Stomach (tissue), 9 donors: ENCODE measurements around the gene PPP3CA. TPM values are rescaled to one million over a fixed set of nuclear protein-coding genes. Genes with fewer than 3 reads are reported as not detected.

ENCODE experiments used
- DNase-seq, 2 donors: peaks; one replicate each; pipeline versions ENCODE4 v3.0.0 to v3.0.0-alpha.2; 2013 to 2019
- H3K27ac ChIP-seq, 5 donors: fragments of 200-600 bp in 4 of 5; sonication (generic) in 4 of 5; one replicate each; pipeline ENCODE4 v1.5.1; 2013 to 2019; ENCODE audit warnings: mild to moderate bottlenecking in 1 of 5, moderate library complexity in 1 of 5
- H3K27me3 ChIP-seq, 3 donors: fragments of 200-600 bp; sonication (generic); one replicate each; pipeline ENCODE4 v1.5.1; 2017 to 2019; ENCODE audit warnings: mixed run types in 1 of 3
- H3K36me3 ChIP-seq, 4 donors: fragments of 200-600 bp; sonication (generic); 1 replicate in 3 of 4; 2 replicates in 1 of 4; pipeline ENCODE4 v1.5.1; 2016 to 2019
- H3K4me1 ChIP-seq, 4 donors: fragments of 200-600 bp; sonication (generic); one replicate each; pipeline ENCODE4 v1.5.1; 2016 to 2019
- H3K4me3 ChIP-seq, 4 donors: fragments of 200-600 bp; sonication (generic) in 3 of 4; one replicate each; pipeline ENCODE4 v1.5.1; 2016 to 2019; ENCODE audit warnings: mild to moderate bottlenecking in 1 of 4
- H3K9me3 ChIP-seq, 4 donors: fragments of 200-600 bp; sonication (generic); one replicate each; pipeline ENCODE4 v1.5.1; 2016 to 2019
- CTCF ChIP-seq, 7 experiments: fragments of 450-650 bp in 4 of 7; fragments of 200-600 bp in 3 of 7; sonication (generic) in 3 of 7; IDR thresholded peaks; one replicate each; pipeline ENCODE4 v1.5.1; 2016 to 2019; ENCODE audit warnings: antibody characterized with exemption in 7 of 7, control low read depth in 2 of 7, mild to moderate bottlenecking in 1 of 7
- EP300 ChIP-seq: sonication (generic); formaldehyde crosslinking; IDR thresholded peaks from one replicate; pipeline ENCODE4 v1.6.1; 2017; ENCODE audit warnings: antibody characterized with exemption
- POLR2A ChIP-seq, 4 donors: fragments of 450-650 bp; IDR thresholded peaks; one replicate each; pipeline ENCODE4 v1.6.1; 2016; ENCODE audit warnings: antibody characterized with exemption in 4 of 4, control low read depth in 2 of 4, mild to moderate bottlenecking in 1 of 4, moderate library complexity in 1 of 4
- POLR2AphosphoS5 ChIP-seq, 3 donors: sonication (generic); formaldehyde crosslinking; IDR thresholded peaks; one replicate each; pipeline ENCODE4 v1.6.1; 2016; ENCODE audit warnings: antibody characterized with exemption in 3 of 3
- WGBS, 5 donors: extraction: QIAGEN DNeasy Blood & Tissue Kit in 3 of 5; methylation state at CpG; one replicate each; pipeline versions ENCODE4 v1.1.5 to v1.1.7; 2013 to 2018; 5-methylcytosine and 5-hydroxymethylcytosine counted together
- intact Hi-C: fragments of 100-400 bp; cut with DNase I; formaldehyde crosslinking; loops from one replicate; pipeline ENCODE4 v1.15.1; 2023; ENCODE audit warnings: low total_unique reads
- polyA plus RNA-seq, 3 donors: library from polyadenylated mRNA; stranded (reverse); fragments of 200-250 nt; gene quantifications; one replicate each; pipeline ENCODE4 v1.2.3, GENCODE V29; 2013
- total RNA-seq, 5 donors: library from RNA; depleted of rRNA; stranded (reverse); fragments of >200 nt; gene quantifications; one replicate each; pipeline versions ENCODE4 v1.1.0 to v1.2.3, GENCODE V29; 2014 to 2016
- donor health status: healthy with polysubstance abuse.
- donor health status: Bipolar disorder and iron deficiency.
- donor health status: healthy.

The PPP3CA gene
- total and polyA plus RNA-seq, 8 donors = 8.9 to 62.4 (median 20.6) TPM

- Histone ChIP-seq H3K27ac (no peak overlapping the region), H3K9me3 (no peaks in the 10 kb centered on the region), H3K4me3 (no peak overlapping the region), H3K27me3 (no peaks in the 10 kb centered on the region), H3K4me1 (peaks cover 20 to 72% (median 41%) of the 10 kb centered on the region in 4 donors), H3K36me3 (no peaks in the 10 kb centered on the region)
- intact Hi-C loops = no loop called here
- DNase-seq = no peak
- 22 to 45% (median 30%) methylated on average over 1 of the region's 1 CpG for WGBS, 5 donors
- TF ChIP-seq EP300 = no peak
- no peak for TF ChIP-seq POLR2AphosphoS5 (IDR thresholded peaks at IDR 0.05)
- no peak for TF ChIP-seq CTCF (IDR thresholded peaks at IDR 0.05)
- TF ChIP-seq POLR2A (IDR thresholded peaks at IDR 0.05) = no peak
Measured at GRCh38 chr4:101291198-101291597, 56.1 kb downstream of the PPP3CA start.

- TF ChIP-seq EP300 (no peak), POLR2AphosphoS5 (IDR thresholded peaks at IDR 0.05) (no peak), CTCF (IDR thresholded peaks at IDR 0.05) (no peak), POLR2A (IDR thresholded peaks at IDR 0.05) (no peak)
- no peak overlapping the region for H3K4me3 ChIP-seq
- intact Hi-C loops = no loop called here
- H3K4me1 ChIP-seq = peaks cover 21 to 77% (median 46%) of the 10 kb centered on the region in 4 donors
- H3K36me3 ChIP-seq = no peaks in the 10 kb centered on the region
- no peaks in the 10 kb centered on the region for H3K9me3 ChIP-seq
- H3K27me3 ChIP-seq = no peaks in the 10 kb centered on the region
- DNase-seq = no peak
- no peak overlapping the region for H3K27ac ChIP-seq
- WGBS, 5 donors = 86 to 96% (median 91%) methylated on average over 3 of the region's 3 CpGs
Measured at GRCh38 chr4:101290654-101291053, 56.7 kb downstream of the PPP3CA start.

GRCh38 chr4:101289306-101289705 is 58.0 kb downstream of the PPP3CA start:
- H3K4me3 ChIP-seq = no peak overlapping the region
- TF ChIP-seq CTCF (IDR thresholded peaks at IDR 0.05) (no peak), POLR2A (IDR thresholded peaks at IDR 0.05) (no peak), EP300 (no peak)
- H3K27ac ChIP-seq = no peak overlapping the region
- WGBS, 5 donors = 88 to 97% (median 94%) methylated on average over 2 of the region's 2 CpGs
- no peaks in the 10 kb centered on the region for H3K9me3 ChIP-seq
- DNase-seq = no peak
- H3K36me3 ChIP-seq = no peaks in the 10 kb centered on the region
- H3K27me3 ChIP-seq = no peaks in the 10 kb centered on the region
- intact Hi-C loops = no loop called here
- peaks cover 21 to 91% (median 60%) of the 10 kb centered on the region in 4 donors for H3K4me1 ChIP-seq

- Histone ChIP-seq H3K27ac (peak overlapping the region in 2 of 5 donors; percentile 2 to 9), H3K9me3 (no peaks in the 10 kb centered on the region), H3K36me3 (no peaks in the 10 kb centered on the region), H3K4me1 (peaks cover 21 to 94% (median 64%) of the 10 kb centered on the region in 4 donors), H3K4me3 (no peak overlapping the region), H3K27me3 (no peaks in the 10 kb centered on the region)
- 53 to 70% (median 56%) methylated on average over 6 of the region's 6 CpGs for WGBS, 5 donors
- intact Hi-C loops = no loop called here
- TF ChIP-seq POLR2A (IDR thresholded peaks at IDR 0.05) = no peak
- TF ChIP-seq CTCF (IDR thresholded peaks at IDR 0.05) = no peak
- TF ChIP-seq POLR2AphosphoS5 (IDR thresholded peaks at IDR 0.05) = no peak
- DNase-seq = peak in 1 of 2 donors; percentile 43
Measured at GRCh38 chr4:101288365-101289145, 58.8 kb downstream of the PPP3CA start.
